GM12878 (cell line): ENCODE results near the gene PPP2R3A. TPM values are rescaled to one million over a fixed set of nuclear protein-coding genes. Genes with fewer than 3 reads are reported as not detected.

Experiments used
- ATAC-seq: fragments of 200-7000 bp; cut with Tn5 transposase; 3 replicates; pipeline ENCODE4 v1.9.1; 2020; ENCODE audit warnings: mild to moderate bottlenecking, moderate library complexity
- BruUV-seq: library from RNA; stranded (reverse); fragments of 400-500 nt; replicated peaks from 2 replicates; lab custom pipeline; 2021; lab: Mats Ljungman, UMichigan
- CTCF ChIA-PET: fragments of 300-600 bp; sonication (Branson Sonifier 250); formaldehyde crosslinking; extraction: SDS; loops from one replicate; lab custom pipeline; 2021; ENCODE audit warnings: inconsistent platforms; lab: Yijun Ruan, JAX
- POLR2A ChIA-PET: fragments of 350-600 bp; formaldehyde crosslinking; extraction: SDS; loops from one replicate; lab custom pipeline; 2021; ENCODE audit warnings: inconsistent platforms; lab: Charles Lee
- RAD21 ChIA-PET: fragments of 300-600 bp; sonication (Branson Sonifier 250); formaldehyde crosslinking; loops from one replicate; lab custom pipeline; 2023; ENCODE audit warnings: antibody characterized with exemption; ENCODE audit not compliant: unreplicated experiment; lab: Charles Lee
- SMC1A ChIA-PET: fragments of 300-600 bp; sonication (Branson Sonifier 250); formaldehyde crosslinking; loops from one replicate; lab custom pipeline; 2023; ENCODE audit not compliant: unreplicated experiment, uncharacterized antibody; lab: Charles Lee
- DNase-seq: peaks from one replicate; pipeline ENCODE4 v3.0.0-alpha.2; 2011; ENCODE audit warnings: low read depth, low spot score
- FAIRE-seq: peaks from 3 replicates; lab custom pipeline; 2011; peaks lifted over from hg19 to GRCh38; lab: Jason Lieb, UNC
- H2AFZ ChIP-seq: 2 replicates; pipeline ENCODE4 v1.6.0; 2011; ENCODE audit warnings: low read depth, low read length, control low read depth; ENCODE audit not compliant: control insufficient read depth
- H3K27ac ChIP-seq: 2 replicates; pipeline ENCODE4 v1.5.1; 2011; ENCODE audit warnings: control low read depth; ENCODE audit not compliant: control insufficient read depth, insufficient read depth
- H3K27me3 ChIP-seq, 2 experiments: replicated peaks in 1 of 2; 2 replicates each; pipeline versions ENCODE4 v1.6.0 to v1.6.1; 2011; ENCODE audit warnings: low read length in 1 of 2; ENCODE audit not compliant: control insufficient read depth in 2 of 2, insufficient read depth in 2 of 2
- H3K36me3 ChIP-seq, 2 experiments: 2 replicates each; pipeline ENCODE4 v1.5.1; 2011; ENCODE audit warnings: low read length in 1 of 2; ENCODE audit not compliant: control insufficient read depth in 2 of 2, insufficient read depth in 2 of 2
- H3K4me1 ChIP-seq: 2 replicates; pipeline ENCODE4 v1.6.1; 2011; ENCODE audit warnings: mild to moderate bottlenecking, low read length, moderate library complexity, mixed read lengths; ENCODE audit not compliant: control insufficient read depth, insufficient read depth
- H3K4me2 ChIP-seq: 2 replicates; pipeline ENCODE4 v1.6.0; 2011; ENCODE audit warnings: control low read depth; ENCODE audit not compliant: control insufficient read depth, insufficient read depth
- H3K4me3 ChIP-seq: fragments of 200-600 bp; sonication (generic); 2 replicates; pipeline ENCODE4 v1.5.1; 2016
- H3K79me2 ChIP-seq: 2 replicates; pipeline ENCODE4 v1.6.0; 2011; ENCODE audit warnings: low read length; ENCODE audit not compliant: control insufficient read depth, insufficient read depth
- H3K9ac ChIP-seq: 2 replicates; pipeline ENCODE4 v1.8.0; 2011; ENCODE audit warnings: low read length, control low read depth, mixed read lengths; ENCODE audit not compliant: control insufficient read depth, insufficient read depth
- H3K9me3 ChIP-seq: replicated peaks from 3 replicates; pipeline ENCODE4 v1.5.1; 2011; ENCODE audit warnings: mild to moderate bottlenecking, low read length; ENCODE audit not compliant: control insufficient read depth, insufficient read depth
- H4K20me1 ChIP-seq: 2 replicates; pipeline ENCODE4 v1.6.0; 2011; ENCODE audit not compliant: control insufficient read depth, insufficient read depth
- BCL11A ChIP-seq: IDR thresholded peaks from 2 replicates; pipeline ENCODE4 v1.6.1; 2011; ENCODE audit warnings: low read depth, low read length
- BHLHE40 ChIP-seq, 2 experiments: fragments of 450-650 bp in 1 of 2; IDR thresholded peaks; 2 replicates each; pipeline ENCODE4 v1.6.1; 2011 to 2017; ENCODE audit warnings: low read depth in 2 of 2, borderline replicate concordance in 1 of 2, improper control_type of control experiment in 1 of 2, low read length in 1 of 2, mild to moderate bottlenecking in 1 of 2
- DPF2 ChIP-seq: fragments of 450-650 bp; IDR thresholded peaks from 2 replicates; pipeline ENCODE4 v1.6.1; 2017; ENCODE audit warnings: mild to moderate bottlenecking
- FOXK2 ChIP-seq: fragments of 450-650 bp; IDR thresholded peaks from 2 replicates; pipeline ENCODE4 v1.6.1; 2017; ENCODE audit warnings: mild to moderate bottlenecking, moderate library complexity
- HDAC2 ChIP-seq: fragments of 200-600 bp; sonication (generic); IDR thresholded peaks from 2 replicates; pipeline ENCODE4 v1.6.1; 2017
- IKZF1 ChIP-seq: fragments of 450-650 bp; conservative IDR thresholded peaks from 2 replicates; pipeline ENCODE4 v1.6.1; 2017; ENCODE audit warnings: antibody characterized with exemption, mild to moderate bottlenecking
- IRF4 ChIP-seq: IDR thresholded peaks from 2 replicates; pipeline ENCODE4 v1.6.1; 2011; ENCODE audit warnings: low read depth, low read length
- RB1 ChIP-seq: fragments of 450-650 bp; formaldehyde crosslinking; IDR thresholded peaks from 2 replicates; pipeline ENCODE4 v1.6.1; 2017; ENCODE audit warnings: mild to moderate bottlenecking, borderline replicate concordance
- RUNX3 ChIP-seq: IDR thresholded peaks from 2 replicates; pipeline ENCODE4 v1.6.1; 2012; ENCODE audit warnings: low read length, inconsistent platforms
- TCF12 ChIP-seq: IDR thresholded peaks from 2 replicates; pipeline ENCODE4 v1.6.1; 2011; ENCODE audit warnings: low read depth, mild to moderate bottlenecking, low read length
- WGBS: methylation state at CpG from one replicate; pipeline ENCODE4 v1.1.6; 2016; ENCODE audit warnings: low lambda C conversion rate; ENCODE audit not compliant: insufficient replicate concordance, insufficient coverage; ENCODE audit errors: missing lambda C conversion rate; 5-methylcytosine and 5-hydroxymethylcytosine counted together
- in situ Hi-C: fragments of 300-500 bp; cut with MboI; formaldehyde crosslinking; loops from 9 replicates; pipeline ENCODE4 v1.14.3; 2018; ENCODE audit warnings: mixed read lengths
- intact Hi-C: fragments of 100-400 bp; cut with micrococcal nuclease; formaldehyde crosslinking; loops from one replicate; pipeline ENCODE4 v1.14.2; 2022; ENCODE audit not compliant: unreplicated experiment
- polyA plus RNA-seq, 11 experiments: library from polyadenylated mRNA; depleted of rRNA in 4 of 11; unstranded in 6 of 11; stranded (reverse) in 5 of 11; fragments of >200 nt; fragmentation: Nextera tagmentation in 4 of 11; fragmentation: Illumina TruSeq in 1 of 11; extraction: Ambion mirVana in 4 of 11; extraction: Trizol in 1 of 11; gene quantifications; 1 replicate in 1 of 11; 2 replicates in 10 of 11; pipeline versions ENCODE4 v1.2.1 to v1.2.3, GENCODE V29; 2011 to 2016; ENCODE audit warnings: inconsistent platforms in 2 of 11, missing spikeins in 2 of 11, low read depth in 1 of 11
- total RNA-seq, 4 experiments: library from RNA; depleted of rRNA in 3 of 4; stranded (reverse); fragments of >200 nt in 3 of 4; fragmentation: Illumina TruSeq in 1 of 4; extraction: Trizol in 1 of 4; gene quantifications; 2 replicates each; pipeline versions ENCODE4 v1.2.1 to v1.2.3, GENCODE V29; 2013 to 2021
- TF ChIP-seq, protein P1 (sequence below): fragments of 450-650 bp; IDR thresholded peaks from 2 replicates; pipeline ENCODE4 v1.6.1; 2017; ENCODE audit warnings: mild to moderate bottlenecking
- TF ChIP-seq, protein P2 (sequence below): IDR thresholded peaks from 2 replicates; pipeline ENCODE4 v1.6.1; 2011; ENCODE audit warnings: borderline replicate concordance, low read depth, mild to moderate bottlenecking, moderate library complexity, low read length; ENCODE audit not compliant: insufficient read depth, poor library complexity, severe bottlenecking

Gene PPP2R3A
- total and polyA plus RNA-seq, 10 of the 15 experiments (the other 5 are each of a cell fraction or from before 2014, with no cell fraction given), result under 0.01 to 0.16 (median 0.06) TPM; not detected in 5

DNA sequence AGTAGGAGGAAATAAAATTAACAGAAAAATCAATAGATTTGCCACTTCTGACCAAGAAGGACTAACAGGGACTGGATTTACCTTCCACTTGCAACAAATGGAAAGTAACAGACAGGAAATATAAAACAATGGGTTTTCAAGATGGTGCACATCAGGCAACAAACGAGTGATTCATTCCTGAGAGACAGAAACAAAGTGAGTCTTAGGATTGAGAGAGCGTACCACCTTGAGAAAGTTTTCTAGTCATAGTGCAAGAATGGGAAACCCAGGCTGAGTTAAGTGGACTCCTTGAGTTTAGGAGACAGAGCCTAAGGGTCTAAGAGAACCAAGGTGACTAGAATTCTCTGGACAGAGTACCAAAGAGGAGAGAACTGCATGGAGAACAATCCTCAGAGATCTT, 101.7 kb downstream of the PPP2R3A start:
- TF ChIP-seq BCL11A (no peak), IKZF1 (no peak), TCF12 (no peak), BHLHE40 (IDR thresholded peaks at IDR 0.05; ENCODE audit: borderline replicate concordance in 1 of 2, low read depth in 2 of 2, low read length in 1 of 2) (no peak), RB1 (no peak), IRF4 (no peak), HDAC2 (no peak), DPF2 (no peak), RUNX3 (no peak), FOXK2 (no peak)
- TF ChIP-seq, protein P1, sequence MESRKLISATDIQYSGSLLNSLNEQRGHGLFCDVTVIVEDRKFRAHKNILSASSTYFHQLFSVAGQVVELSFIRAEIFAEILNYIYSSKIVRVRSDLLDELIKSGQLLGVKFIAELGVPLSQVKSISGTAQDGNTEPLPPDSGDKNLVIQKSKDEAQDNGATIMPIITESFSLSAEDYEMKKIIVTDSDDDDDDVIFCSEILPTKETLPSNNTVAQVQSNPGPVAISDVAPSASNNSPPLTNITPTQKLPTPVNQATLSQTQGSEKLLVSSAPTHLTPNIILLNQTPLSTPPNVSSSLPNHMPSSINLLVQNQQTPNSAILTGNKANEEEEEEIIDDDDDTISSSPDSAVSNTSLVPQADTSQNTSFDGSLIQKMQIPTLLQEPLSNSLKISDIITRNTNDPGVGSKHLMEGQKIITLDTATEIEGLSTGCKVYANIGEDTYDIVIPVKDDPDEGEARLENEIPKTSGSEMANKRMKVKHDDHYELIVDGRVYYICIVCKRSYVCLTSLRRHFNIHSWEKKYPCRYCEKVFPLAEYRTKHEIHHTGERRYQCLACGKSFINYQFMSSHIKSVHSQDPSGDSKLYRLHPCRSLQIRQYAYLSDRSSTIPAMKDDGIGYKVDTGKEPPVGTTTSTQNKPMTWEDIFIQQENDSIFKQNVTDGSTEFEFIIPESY, result no peak
- TF ChIP-seq, protein P2, sequence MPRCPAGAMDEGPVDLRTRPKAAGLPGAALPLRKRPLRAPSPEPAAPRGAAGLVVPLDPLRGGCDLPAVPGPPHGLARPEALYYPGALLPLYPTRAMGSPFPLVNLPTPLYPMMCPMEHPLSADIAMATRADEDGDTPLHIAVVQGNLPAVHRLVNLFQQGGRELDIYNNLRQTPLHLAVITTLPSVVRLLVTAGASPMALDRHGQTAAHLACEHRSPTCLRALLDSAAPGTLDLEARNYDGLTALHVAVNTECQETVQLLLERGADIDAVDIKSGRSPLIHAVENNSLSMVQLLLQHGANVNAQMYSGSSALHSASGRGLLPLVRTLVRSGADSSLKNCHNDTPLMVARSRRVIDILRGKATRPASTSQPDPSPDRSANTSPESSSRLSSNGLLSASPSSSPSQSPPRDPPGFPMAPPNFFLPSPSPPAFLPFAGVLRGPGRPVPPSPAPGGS, result no peak
- TF ChIP-seq, all 136 proteins: peak for 0
- ChIA-PET SMC1A (no interaction called here), RAD21 (no interaction called here), CTCF (no interaction called here), POLR2A (no interaction called here)
- Histone ChIP-seq H3K9ac (no peak overlapping the region), H3K36me3 (no peaks in the 10 kb centered on the region), H3K4me2 (no peak overlapping the region), H4K20me1 (no peaks in the 10 kb centered on the region), H2AFZ (no peak overlapping the region), H3K27ac (no peak overlapping the region), H3K4me1 (no peaks in the 10 kb centered on the region), H3K27me3 (no peaks in the 10 kb centered on the region; a peak in 1 of 4 replicates), H3K79me2 (no peaks in the 10 kb centered on the region), H3K9me3 (no peaks in the 10 kb centered on the region), H3K4me3 (no peak overlapping the region)
- intact Hi-C loops, result no loop called here
- ATAC-seq (no peak), FAIRE-seq (no peak), DNase-seq (no peak)
- 43% methylated on average over 2 of the region's 2 CpGs for WGBS
- in situ Hi-C loops, result loop anchor here (25.0 kb wide), 1 partner anchor 1870 kb away; no protein-coding TSS in a partner anchor
- BruUV-seq, result no TSS peak
